ENCODE data around the gene PC.

- TF ChIP-seq CTCF (IDR thresholded peaks at IDR 0.05) (no peak), POLR2A (IDR thresholded peaks at IDR 0.05) (no peak)
Observed at GRCh38 chr11:66912911-66913310, 45.3 kb downstream of the PC start.

All from body of pancreas (tissue), 4 donors.